Ectodermal cell (in vitro differentiated cells): ENCODE data around the gene DUXB.

Experiments
- H3K27ac ChIP-seq: 2 replicates; pipeline ENCODE4 v1.7.0; 2013; ENCODE audit warnings: mild to moderate bottlenecking, low read depth, low read length; ENCODE audit not compliant: insufficient read depth, poor library complexity, severe bottlenecking
- H3K27me3 ChIP-seq: 2 replicates; pipeline ENCODE4 v1.7.0; 2013; ENCODE audit warnings: mild to moderate bottlenecking, low read length; ENCODE audit not compliant: insufficient read depth, control insufficient read depth, poor library complexity, severe bottlenecking
- H3K36me3 ChIP-seq: one replicate; pipeline ENCODE4 v1.7.0; 2013; ENCODE audit warnings: low read length; ENCODE audit not compliant: control insufficient read depth, insufficient read depth
- H3K4me1 ChIP-seq: one replicate; pipeline ENCODE4 v1.7.0; 2013; ENCODE audit warnings: low read length; ENCODE audit not compliant: control insufficient read depth, insufficient read depth
- H3K4me3 ChIP-seq: 2 replicates; pipeline ENCODE4 v1.7.0; 2013; ENCODE audit warnings: low read depth, low read length, control low read depth; ENCODE audit not compliant: insufficient read depth
- H3K9me3 ChIP-seq: 2 replicates; pipeline ENCODE4 v1.7.0; 2013; ENCODE audit warnings: mild to moderate bottlenecking, low read length, moderate library complexity; ENCODE audit not compliant: control insufficient read depth
- WGBS, 2 experiments: methylation state at CpG; one replicate each; pipeline ENCODE4 v1.1.7; 2013; ENCODE audit warnings: missing lambda C conversion rate in 2 of 2; 5-methylcytosine and 5-hydroxymethylcytosine counted together

The DUXB gene

GRCh38 chr16:75667503-75667902 lies 33.8 kb downstream of the DUXB start:
- Histone ChIP-seq H3K27ac (no peak overlapping the region), H3K36me3 (no peaks in the 10 kb centered on the region), H3K9me3 (no peaks in the 10 kb centered on the region), H3K27me3 (no peaks in the 10 kb centered on the region), H3K4me3 (no peak overlapping the region), H3K4me1 (no peaks in the 10 kb centered on the region)

GRCh38 chr16:75660726-75661302 lies 40.4 kb downstream of the DUXB start:
- 93 to 98% methylated on average over 3 to 4 of the region's 4 CpGs for WGBS, 2 experiments
- H3K27ac ChIP-seq = no peak overlapping the region
- H3K4me3 ChIP-seq = no peak overlapping the region

DNA sequence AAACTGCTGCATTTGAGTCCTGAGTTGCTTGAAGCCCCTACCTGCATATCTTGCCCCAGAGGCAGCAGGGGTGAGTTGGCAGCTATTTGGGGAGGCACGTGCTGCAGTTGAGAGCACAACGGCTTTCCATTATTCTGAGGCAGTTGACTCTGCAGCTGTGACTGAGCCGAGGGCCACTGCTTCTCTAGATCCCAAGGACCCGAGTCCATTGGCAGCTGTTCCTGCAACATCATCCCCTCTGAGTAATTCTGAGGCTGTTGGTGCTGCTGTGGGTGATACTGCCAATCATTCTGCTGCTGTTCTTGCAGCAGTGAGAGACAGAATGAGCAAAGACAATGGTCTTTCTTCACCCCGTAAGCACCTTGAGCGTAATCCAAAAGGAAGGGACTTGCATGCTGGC lies 40.9 kb downstream of the DUXB start:
- Histone ChIP-seq H3K4me1 (no peaks in the 10 kb centered on the region), H3K9me3 (no peaks in the 10 kb centered on the region), H3K27me3 (no peaks in the 10 kb centered on the region), H3K4me3 (no peak overlapping the region), H3K36me3 (peaks cover 16% of the 10 kb centered on the region), H3K27ac (no peak overlapping the region)
- 94 to 97% methylated on average over 6 of the region's 6 CpGs for WGBS, 2 experiments

More at GRCh38 chr16:75660726-75661302, 40.4 kb downstream of the DUXB start:
- Histone ChIP-seq H3K4me1 (no peaks in the 10 kb centered on the region), H3K36me3 (peaks cover 12% of the 10 kb centered on the region), H3K27me3 (no peaks in the 10 kb centered on the region), H3K9me3 (no peaks in the 10 kb centered on the region)

- no peaks in the 10 kb centered on the region for H3K9me3 ChIP-seq
- no peaks in the 10 kb centered on the region for H3K27me3 ChIP-seq
- 90 to 95% methylated on average over 2 of the region's 2 CpGs for WGBS, 2 experiments
- H3K4me3 ChIP-seq = no peak overlapping the region
- no peak overlapping the region for H3K27ac ChIP-seq
- peaks cover 21% of the 10 kb centered on the region for H3K36me3 ChIP-seq
- no peaks in the 10 kb centered on the region for H3K4me1 ChIP-seq
Observed at GRCh38 chr16:75658175-75658574, 43.1 kb downstream of the DUXB start.

- 79 to 100% methylated on average over 1 of the region's 1 CpG for WGBS, 2 experiments
Observed at GRCh38 chr16:75653922-75654321, 47.3 kb downstream of the DUXB start.

DNA sequence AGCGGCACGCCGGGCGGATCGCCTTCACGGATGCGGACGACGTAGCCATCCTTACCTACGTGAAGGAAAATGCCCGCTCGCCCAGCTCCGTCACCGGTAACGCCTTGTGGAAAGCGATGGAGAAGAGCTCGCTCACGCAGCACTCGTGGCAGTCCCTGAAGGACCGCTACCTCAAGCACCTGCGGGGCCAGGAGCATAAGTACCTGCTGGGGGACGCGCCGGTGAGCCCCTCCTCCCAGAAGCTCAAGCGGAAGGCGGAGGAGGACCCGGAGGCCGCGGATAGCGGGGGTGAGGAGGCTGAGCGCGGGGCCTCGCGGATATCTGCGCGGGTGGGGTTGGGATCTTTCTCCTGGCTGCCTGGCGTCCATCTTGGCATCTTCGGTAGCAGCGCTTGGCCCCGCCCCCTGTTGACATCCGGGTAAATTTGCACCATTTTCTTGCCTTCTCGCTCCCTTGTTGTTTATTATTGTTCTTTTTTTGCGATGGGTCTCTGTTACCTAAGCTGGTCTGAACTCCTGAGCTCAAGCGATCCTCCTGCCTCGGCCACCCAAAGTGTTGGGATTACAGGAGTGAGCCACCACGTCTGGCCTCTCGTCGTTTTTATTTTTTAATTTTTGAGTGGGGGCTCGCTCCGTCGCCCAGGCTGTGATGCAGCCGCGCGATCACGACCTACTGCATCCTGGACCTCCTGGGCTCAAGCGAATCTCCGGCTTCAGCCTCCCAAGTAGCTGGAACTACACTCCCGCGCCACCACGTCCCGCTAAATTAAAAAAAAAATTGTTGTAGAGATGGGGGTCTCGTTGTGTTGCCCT lies 52.8 kb downstream of the DUXB start:
- Histone ChIP-seq H3K9me3 (no peaks in the 10 kb centered on the region), H3K4me3 (peak overlapping the region; percentile 98), H3K36me3 (no peaks in the 10 kb centered on the region), H3K4me1 (peaks cover 14% of the 10 kb centered on the region), H3K27ac (peak overlapping the region; percentile 83), H3K27me3 (no peaks in the 10 kb centered on the region)
- 0 to 1% methylated on average over 62 of the region's 62 CpGs for WGBS, 2 experiments

More at GRCh38 chr16:75653922-75654321, 47.3 kb downstream of the DUXB start:
- H3K4me1 ChIP-seq = peaks cover 10% of the 10 kb centered on the region
- H3K9me3 ChIP-seq = no peaks in the 10 kb centered on the region
- H3K36me3 ChIP-seq = peaks cover 21% of the 10 kb centered on the region
- H3K4me3 ChIP-seq = no peak overlapping the region
- H3K27ac ChIP-seq = no peak overlapping the region
- no peaks in the 10 kb centered on the region for H3K27me3 ChIP-seq

GRCh38 chr16:75647492-75648264 lies 53.6 kb downstream of the DUXB start, which contains the start of the genes KARS1 and TERF2IP:
Gene KARS1, minus strand, starts transcription at chr16:75647665. Its CDS starts 26 bp downstream, at chr16:75647639.
Gene TERF2IP, plus strand, starts transcription at chr16:75647773. Its CDS starts 110 bp downstream, at chr16:75647883.
- Histone ChIP-seq H3K36me3 (no peaks in the 10 kb centered on the region), H3K9me3 (no peaks in the 10 kb centered on the region), H3K27ac (peak within 1 kb of the TSS; percentile 83), H3K27me3 (no peaks in the 10 kb centered on the region), H3K4me3 (peak within 1 kb of the TSS; percentile 98), H3K4me1 (peaks cover 14% of the 10 kb centered on the region)
- WGBS, 2 experiments = 0% methylated on average over 76 of the region's 76 CpGs

GRCh38 chr16:75647112-75647491 lies 54.2 kb downstream of the DUXB start:
- Histone ChIP-seq H3K9me3 (no peaks in the 10 kb centered on the region), H3K27me3 (no peaks in the 10 kb centered on the region), H3K27ac (no peak overlapping the region), H3K4me3 (peak overlapping the region; percentile 98), H3K36me3 (no peaks in the 10 kb centered on the region), H3K4me1 (peaks cover 14% of the 10 kb centered on the region)
- 0% methylated on average over 18 of the region's 18 CpGs for WGBS, 2 experiments

DNA sequence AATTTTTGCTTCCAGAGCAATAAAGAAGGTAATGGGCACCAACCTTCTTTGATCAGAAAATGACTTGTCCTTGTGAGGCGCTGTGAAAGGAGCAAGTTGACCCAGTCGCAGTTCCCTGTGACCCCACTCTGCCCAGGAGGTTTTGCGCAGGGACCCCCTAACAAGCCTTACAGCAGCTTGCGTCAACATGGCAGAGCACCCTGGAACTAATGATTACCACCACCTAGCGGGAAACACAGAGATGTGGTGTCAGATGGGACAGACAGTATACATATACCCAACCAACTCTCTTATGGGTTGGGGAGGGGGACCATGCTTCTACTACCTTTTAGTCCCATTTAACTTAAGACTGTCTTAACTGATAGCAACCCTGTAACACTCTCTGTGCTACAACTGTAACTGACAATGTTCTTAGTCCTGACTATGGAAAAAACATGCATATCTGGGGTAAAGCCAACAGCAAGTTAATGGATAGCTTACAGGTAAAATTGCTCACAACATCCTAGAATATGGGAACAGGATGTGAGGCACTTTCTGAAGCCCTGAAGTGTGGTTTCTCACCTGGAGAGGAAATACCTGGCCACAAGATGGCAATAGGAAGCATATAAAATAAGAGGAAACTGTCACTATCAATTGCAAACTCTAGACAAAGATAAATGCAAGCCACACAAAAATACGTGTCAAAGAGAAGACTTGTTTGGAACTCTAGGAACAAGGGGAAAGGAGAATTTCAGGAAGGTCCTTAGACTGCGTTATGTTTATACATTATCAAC lies 56.8 kb downstream of the DUXB start:
- Histone ChIP-seq H3K9me3 (no peaks in the 10 kb centered on the region), H3K4me1 (peaks cover 4% of the 10 kb centered on the region), H3K4me3 (no peak overlapping the region), H3K27ac (no peak overlapping the region), H3K27me3 (no peaks in the 10 kb centered on the region), H3K36me3 (peaks cover 15% of the 10 kb centered on the region)
- WGBS, 2 experiments = 97% methylated on average over 7 of the region's 7 CpGs
